ENCODE measurements around the gene UBXN1. TPM values are rescaled to one million over a fixed set of nuclear protein-coding genes. Genes with fewer than 3 reads are reported as not detected.
A peak's percentile ranks its signal among the peaks of the same experiment; 100 is the strongest.

The UBXN1 gene
- total and polyA plus RNA-seq, 2 donors (not counting 1 experiment from before 2014, with no cell fraction given): 76.4 to 143 TPM

GRCh38 chr11:62689421-62690183 lies 10.7 kb upstream of the UBXN1 start, which contains the start of gene LRRN4CL:
TSS of gene LRRN4CL (minus strand) at chr11:62689530. CDS start at chr11:62688508, 1,022 bp downstream.
- Histone ChIP-seq H4K20me1 (ENCODE audit: control insufficient read depth, extremely low read depth, insufficient read depth, low read length) (no peaks in the 10 kb centered on the region), H3K36me3 (ENCODE audit: control insufficient read depth, insufficient read depth, low read length) (peaks cover 16% of the 10 kb centered on the region), H3K27me3 (ENCODE audit: control insufficient read depth, insufficient read depth, low read length) (no peaks in the 10 kb centered on the region), H3K4me2 (ENCODE audit: extremely low read depth, insufficient read depth, low read length) (peak within 1 kb of the TSS; percentile 83), H3K9me3 (ENCODE audit: control insufficient read depth, insufficient read depth, low read depth, low read length) (no peaks in the 10 kb centered on the region), H3K27ac (ENCODE audit: insufficient read depth, low read length) (peak within 1 kb of the TSS; percentile 64), H3K9ac (ENCODE audit: insufficient read depth, low read length) (peak within 1 kb of the TSS; percentile 25), H3K4me1 (ENCODE audit: control insufficient read depth, extremely low read depth, insufficient read depth, low read length) (peaks cover 9% of the 10 kb centered on the region), H2AFZ (ENCODE audit: low read length) (peak within 1 kb of the TSS; percentile 33), H3K79me2 (ENCODE audit: control insufficient read depth, insufficient read depth, low read length) (no peaks in the 10 kb centered on the region), H3K4me3 (replicated peaks in 1 of 4; ENCODE audit: control extremely low read depth in 1 of 4, insufficient read depth in 1 of 4, low read depth in 3 of 4, low read length in 4 of 4) (peak within 1 kb of the TSS; percentile 33 to 67 (median 52))
- peak; percentile 91 to 92 for DNase-seq (ENCODE audit: low read depth in 2 of 2)
- TF ChIP-seq EZH2 (IDR thresholded peaks at IDR 0.05; ENCODE audit: low read length, missing control alignments) (no peak), CTCF (conservative IDR thresholded peaks at IDR 0.05 in 1 of 2, IDR thresholded peaks at IDR 0.05 in 1 of 2; ENCODE audit: low read depth in 1 of 2, low read length in 2 of 2) (no peak)

- Histone ChIP-seq H2AFZ (ENCODE audit: low read length) (peak overlapping the region; percentile 33), H4K20me1 (ENCODE audit: control insufficient read depth, extremely low read depth, insufficient read depth, low read length) (no peaks in the 10 kb centered on the region), H3K4me3 (replicated peaks in 1 of 4; ENCODE audit: control extremely low read depth in 1 of 4, insufficient read depth in 1 of 4, low read depth in 3 of 4, low read length in 4 of 4) (peak overlapping the region; percentile 33 to 67 (median 52)), H3K36me3 (ENCODE audit: control insufficient read depth, insufficient read depth, low read length) (peaks cover 16% of the 10 kb centered on the region), H3K4me2 (ENCODE audit: extremely low read depth, insufficient read depth, low read length) (peak overlapping the region; percentile 83), H3K9me3 (ENCODE audit: control insufficient read depth, insufficient read depth, low read depth, low read length) (no peaks in the 10 kb centered on the region), H3K9ac (ENCODE audit: insufficient read depth, low read length) (peak overlapping the region; percentile 4), H3K27ac (ENCODE audit: insufficient read depth, low read length) (peak overlapping the region; percentile 46), H3K27me3 (ENCODE audit: control insufficient read depth, insufficient read depth, low read length) (no peaks in the 10 kb centered on the region), H3K4me1 (ENCODE audit: control insufficient read depth, extremely low read depth, insufficient read depth, low read length) (peaks cover 9% of the 10 kb centered on the region), H3K79me2 (ENCODE audit: control insufficient read depth, insufficient read depth, low read length) (no peaks in the 10 kb centered on the region)
- TF ChIP-seq EZH2 (IDR thresholded peaks at IDR 0.05; ENCODE audit: low read length, missing control alignments): no peak
- no peak for TF ChIP-seq CTCF (conservative IDR thresholded peaks at IDR 0.05 in 1 of 2, IDR thresholded peaks at IDR 0.05 in 1 of 2; ENCODE audit: low read depth in 1 of 2, low read length in 2 of 2)
- no peak for DNase-seq (ENCODE audit: low read depth in 2 of 2)
Observed at GRCh38 chr11:62688491-62688890, 9.6 kb upstream of the UBXN1 start.

- TF ChIP-seq CTCF (conservative IDR thresholded peaks at IDR 0.05 in 1 of 2, IDR thresholded peaks at IDR 0.05 in 1 of 2; ENCODE audit: low read depth in 1 of 2, low read length in 2 of 2): no peak
- no peak for TF ChIP-seq EZH2 (IDR thresholded peaks at IDR 0.05; ENCODE audit: low read length, missing control alignments)
- no peaks in the 10 kb centered on the region for H3K27me3 ChIP-seq (ENCODE audit: control insufficient read depth, insufficient read depth, low read length)
- H3K4me3 ChIP-seq (replicated peaks in 1 of 4; ENCODE audit: control extremely low read depth in 1 of 4, insufficient read depth in 1 of 4, low read depth in 3 of 4, low read length in 4 of 4): peak overlapping the region; percentile 33 to 67 (median 52)
- no peaks in the 10 kb centered on the region for H4K20me1 ChIP-seq (ENCODE audit: control insufficient read depth, extremely low read depth, insufficient read depth, low read length)
- peak overlapping the region; percentile 7 for H3K9ac ChIP-seq (ENCODE audit: insufficient read depth, low read length)
- no peaks in the 10 kb centered on the region for H3K79me2 ChIP-seq (ENCODE audit: control insufficient read depth, insufficient read depth, low read length)
- H3K9me3 ChIP-seq (ENCODE audit: control insufficient read depth, insufficient read depth, low read depth, low read length): no peaks in the 10 kb centered on the region
- no peak overlapping the region for H3K27ac ChIP-seq (ENCODE audit: insufficient read depth, low read length)
- DNase-seq (ENCODE audit: low read depth in 2 of 2): no peak
- peaks cover 16% of the 10 kb centered on the region for H3K36me3 ChIP-seq (ENCODE audit: control insufficient read depth, insufficient read depth, low read length)
- H3K4me2 ChIP-seq (ENCODE audit: extremely low read depth, insufficient read depth, low read length): peak overlapping the region; percentile 83
- H2AFZ ChIP-seq (ENCODE audit: low read length): peak overlapping the region; percentile 33
- peaks cover 9% of the 10 kb centered on the region for H3K4me1 ChIP-seq (ENCODE audit: control insufficient read depth, extremely low read depth, insufficient read depth, low read length)
Observed at GRCh38 chr11:62687508-62688396, 8.9 kb upstream of the UBXN1 start.
